ENCODE results near the gene DCPS. TPM values are rescaled to one million over a fixed set of nuclear protein-coding genes. Genes with fewer than 3 reads are reported as not detected.

DCPS gene
- total RNA-seq, 1 experiment from 2014 or later = 25.6 TPM

DNA sequence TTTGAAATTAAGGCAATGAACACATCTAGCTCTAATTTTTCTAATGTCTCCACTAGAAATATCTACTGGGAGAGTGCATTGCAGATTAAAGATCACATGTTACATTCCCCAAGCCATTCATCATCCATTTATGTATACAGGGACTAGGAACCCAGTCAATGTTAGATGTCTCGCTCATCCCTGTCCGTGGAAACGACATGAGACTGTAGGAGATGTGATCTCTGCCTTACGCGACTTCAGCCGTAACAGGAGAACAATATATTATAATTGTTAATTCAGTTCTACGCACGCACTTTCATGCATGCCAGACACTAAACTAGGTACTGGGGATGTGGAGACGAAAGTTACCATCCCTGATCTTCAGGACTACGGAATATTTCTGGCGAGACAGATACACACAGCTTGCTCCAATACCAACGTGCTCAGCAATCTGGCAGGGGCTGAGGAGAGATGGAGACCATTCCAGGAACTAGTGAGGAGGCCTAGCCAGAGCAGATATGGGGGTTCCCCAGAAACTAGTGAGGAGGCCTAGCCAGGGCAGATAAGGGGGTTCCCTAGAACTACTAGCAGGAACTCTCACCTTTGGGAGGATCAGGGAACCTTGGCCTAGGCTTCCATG is 706 bp downstream of the DCPS start:
- Histone ChIP-seq H4K20me1 (ENCODE audit: insufficient read depth) (no peaks in the 10 kb centered on the region), H3K9me3 (ENCODE audit: control insufficient read depth in 1 of 2, insufficient read depth in 1 of 2, low read depth in 1 of 2, low read length in 2 of 2) (no peaks in the 10 kb centered on the region), H3K27ac (ENCODE audit: low read depth, low read length) (peak overlapping the region; percentile 92), H3K79me2 (ENCODE audit: insufficient read depth, low read length) (peaks cover 16% of the 10 kb centered on the region), H3K9me2 (ENCODE audit: insufficient read depth) (no peaks in the 10 kb centered on the region), H3K9ac (ENCODE audit: low read length) (peak overlapping the region; percentile 94), H2AFZ (ENCODE audit: low read depth, low read length, poor library complexity, severe bottlenecking) (peak overlapping the region; percentile 83), H3K4me1 (ENCODE audit: control insufficient read depth in 1 of 2, insufficient read depth in 2 of 2, low read length in 2 of 2) (peaks cover 11 to 20% of the 10 kb centered on the region in 2 experiments; a peak in 2 of 4 replicates), H3K27me3 (ENCODE audit: insufficient read depth, low read length) (no peaks in the 10 kb centered on the region), H3K36me3 (ENCODE audit: control insufficient read depth in 1 of 2, insufficient read depth in 2 of 2, low read length in 2 of 2) (no peaks in the 10 kb centered on the region), H3K4me2 (ENCODE audit: low read length) (peak overlapping the region; percentile 86), H3K4me3 (replicated peaks in 1 of 2; ENCODE audit: low read depth in 1 of 2, low read length in 2 of 2) (peak overlapping the region; percentile 78 to 80)
- intact Hi-C loops (cut with micrococcal nuclease) = no loop called here
- ChIA-PET RAD21 (ENCODE audit: low non-redundant PET in 1 of 2, low total read pairs in 2 of 2, uncharacterized antibody in 2 of 2, unreplicated experiment in 2 of 2) (no interaction called here), CTCF (interaction anchor here (1.0 kb wide), 1 partner anchor 176 kb away, joined by 7 read pairs; no protein-coding TSS in a partner anchor), POLR2A (interaction anchor here (0.5 to 1.0 kb wide), 2 partner anchors 21 to 122 kb away, joined by 3 read pairs; no protein-coding TSS in a partner anchor)
- TSS peak; percentile 62 for BruUV-seq (replicated peaks)
- TF ChIP-seq YY1 (IDR thresholded peaks at IDR 0.05; ENCODE audit: extremely low read depth, insufficient replicate concordance, low read depth, low read length) (no peak), JUND (IDR thresholded peaks at IDR 0.05) (peak; percentile 23; the same call in 1 of the 2 replicates)
- DNase-seq (ENCODE audit: low read depth, low spot score) (no peak), ATAC-seq (peak; percentile 11; the same call in 1 of the 2 replicates)

- Histone ChIP-seq H3K4me2 (ENCODE audit: low read length) (no peak overlapping the region), H3K27me3 (ENCODE audit: insufficient read depth, low read length) (no peaks in the 10 kb centered on the region), H3K4me1 (ENCODE audit: control insufficient read depth in 1 of 2, insufficient read depth in 2 of 2, low read length in 2 of 2) (peaks cover 11 to 20% of the 10 kb centered on the region in 2 experiments; a peak in 2 of 4 replicates), H3K9me2 (ENCODE audit: insufficient read depth) (no peaks in the 10 kb centered on the region), H3K9me3 (ENCODE audit: control insufficient read depth in 1 of 2, insufficient read depth in 1 of 2, low read depth in 1 of 2, low read length in 2 of 2) (no peaks in the 10 kb centered on the region), H3K9ac (ENCODE audit: low read length) (no peak overlapping the region), H3K36me3 (ENCODE audit: control insufficient read depth in 1 of 2, insufficient read depth in 2 of 2, low read length in 2 of 2) (no peaks in the 10 kb centered on the region), H3K27ac (ENCODE audit: low read depth, low read length) (no peak overlapping the region), H2AFZ (ENCODE audit: low read depth, low read length, poor library complexity, severe bottlenecking) (no peak overlapping the region), H3K79me2 (ENCODE audit: insufficient read depth, low read length) (peaks cover 16% of the 10 kb centered on the region), H3K4me3 (replicated peaks in 1 of 2; ENCODE audit: low read depth in 1 of 2, low read length in 2 of 2) (no peak overlapping the region), H4K20me1 (ENCODE audit: insufficient read depth) (no peaks in the 10 kb centered on the region)
- no peak for ATAC-seq
- ChIA-PET POLR2A (no interaction called here), RAD21 (ENCODE audit: low non-redundant PET in 1 of 2, low total read pairs in 2 of 2, uncharacterized antibody in 2 of 2, unreplicated experiment in 2 of 2) (no interaction called here), CTCF (no interaction called here)
- DNase-seq (ENCODE audit: low read depth, low spot score) = no peak
- no TSS peak for BruUV-seq (replicated peaks)
- intact Hi-C loops (cut with micrococcal nuclease) = no loop called here
- TF ChIP-seq ELF1 (IDR thresholded peaks at IDR 0.05; ENCODE audit: borderline replicate concordance, low read depth) = no peak
- no peak for TF ChIP-seq SP1 (IDR thresholded peaks at IDR 0.05; ENCODE audit: low read depth)
- no peak for TF ChIP-seq MAX (IDR thresholded peaks at IDR 0.05)
- TF ChIP-seq CEBPB (IDR thresholded peaks at IDR 0.05; ENCODE audit: low read depth) = no peak
- no peak for TF ChIP-seq RAD21 (IDR thresholded peaks at IDR 0.05; ENCODE audit: low read depth)
- no peak for TF ChIP-seq EGR1 (IDR thresholded peaks at IDR 0.05; ENCODE audit: low read depth)
- no peak for TF ChIP-seq SRF (IDR thresholded peaks at IDR 0.05; ENCODE audit: low read depth)
- TF ChIP-seq, protein P1, sequence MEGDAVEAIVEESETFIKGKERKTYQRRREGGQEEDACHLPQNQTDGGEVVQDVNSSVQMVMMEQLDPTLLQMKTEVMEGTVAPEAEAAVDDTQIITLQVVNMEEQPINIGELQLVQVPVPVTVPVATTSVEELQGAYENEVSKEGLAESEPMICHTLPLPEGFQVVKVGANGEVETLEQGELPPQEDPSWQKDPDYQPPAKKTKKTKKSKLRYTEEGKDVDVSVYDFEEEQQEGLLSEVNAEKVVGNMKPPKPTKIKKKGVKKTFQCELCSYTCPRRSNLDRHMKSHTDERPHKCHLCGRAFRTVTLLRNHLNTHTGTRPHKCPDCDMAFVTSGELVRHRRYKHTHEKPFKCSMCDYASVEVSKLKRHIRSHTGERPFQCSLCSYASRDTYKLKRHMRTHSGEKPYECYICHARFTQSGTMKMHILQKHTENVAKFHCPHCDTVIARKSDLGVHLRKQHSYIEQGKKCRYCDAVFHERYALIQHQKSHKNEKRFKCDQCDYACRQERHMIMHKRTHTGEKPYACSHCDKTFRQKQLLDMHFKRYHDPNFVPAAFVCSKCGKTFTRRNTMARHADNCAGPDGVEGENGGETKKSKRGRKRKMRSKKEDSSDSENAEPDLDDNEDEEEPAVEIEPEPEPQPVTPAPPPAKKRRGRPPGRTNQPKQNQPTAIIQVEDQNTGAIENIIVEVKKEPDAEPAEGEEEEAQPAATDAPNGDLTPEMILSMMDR (IDR thresholded peaks at IDR 0.05 in 2 of 3, conservative IDR thresholded peaks at IDR 0.05 in 1 of 3; ENCODE audit: borderline replicate concordance in 1 of 3, insufficient read depth in 1 of 3, low read depth in 2 of 3, low read length in 2 of 3) = no peak
- TF ChIP-seq ZNF274 (IDR thresholded peaks at IDR 0.05; ENCODE audit: low read depth, low read length) = no peak
- no peak for TF ChIP-seq ZBTB33 (IDR thresholded peaks at IDR 0.05; ENCODE audit: extremely low read depth, insufficient replicate concordance, low read length)
- TF ChIP-seq, protein P2, sequence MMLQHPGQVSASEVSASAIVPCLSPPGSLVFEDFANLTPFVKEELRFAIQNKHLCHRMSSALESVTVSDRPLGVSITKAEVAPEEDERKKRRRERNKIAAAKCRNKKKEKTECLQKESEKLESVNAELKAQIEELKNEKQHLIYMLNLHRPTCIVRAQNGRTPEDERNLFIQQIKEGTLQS (IDR thresholded peaks at IDR 0.05) = no peak
Observed at GRCh38 chr11:126305699-126306098, 1.8 kb downstream of the DCPS start.
